Cardiac fibroblast (primary cell): ENCODE results near the gene RBM47.

ENCODE experiments used
- DNase-seq, 2 donors: peaks; one replicate each; pipeline versions ENCODE4 v3.0.0 to v3.0.0-alpha.2; 2010; ENCODE audit warnings: low read depth in 2 of 2
- H3K4me3 ChIP-seq, 2 donors: replicated peaks in 1 of 2; 1 replicate in 1 of 2; 2 replicates in 1 of 2; pipeline ENCODE4 v1.5.1; 2011; ENCODE audit warnings: low read depth in 2 of 2, low read length in 2 of 2, mild to moderate bottlenecking in 2 of 2, moderate library complexity in 1 of 2
- TF ChIP-seq, protein P1 (sequence below): IDR thresholded peaks from one replicate; pipeline ENCODE4 v1.5.1; 2011; ENCODE audit warnings: low read depth, mild to moderate bottlenecking, low read length, inconsistent platforms

Gene RBM47

DNA sequence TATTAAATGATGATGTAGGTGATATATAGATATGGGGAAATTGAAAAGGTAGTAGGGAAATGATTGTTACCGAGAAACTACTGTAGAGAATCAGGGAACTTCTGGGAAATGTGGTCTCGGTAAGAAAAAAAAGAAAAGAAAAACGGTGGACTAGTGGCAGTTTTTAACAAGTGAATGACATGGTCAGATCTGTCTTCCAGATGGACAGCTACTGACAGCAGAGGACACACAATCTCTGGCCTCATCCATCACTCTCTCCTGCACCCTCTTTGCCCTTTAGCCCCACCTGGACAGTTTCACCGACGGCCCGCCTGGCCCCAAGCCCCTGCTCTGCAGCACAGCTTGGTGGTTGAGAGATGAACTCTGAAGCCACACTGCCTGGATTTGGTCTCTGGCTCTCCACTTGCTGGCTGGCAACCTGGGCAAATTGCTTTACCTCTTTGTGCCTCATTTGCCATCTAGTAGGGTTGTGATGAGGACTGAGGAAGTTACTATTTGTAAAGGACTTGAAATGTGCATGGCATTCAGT is 23.4 kb downstream of the RBM47 start:
- DNase-seq = no peak
- H3K4me3 ChIP-seq = no peak overlapping the region
- TF ChIP-seq, protein P1, sequence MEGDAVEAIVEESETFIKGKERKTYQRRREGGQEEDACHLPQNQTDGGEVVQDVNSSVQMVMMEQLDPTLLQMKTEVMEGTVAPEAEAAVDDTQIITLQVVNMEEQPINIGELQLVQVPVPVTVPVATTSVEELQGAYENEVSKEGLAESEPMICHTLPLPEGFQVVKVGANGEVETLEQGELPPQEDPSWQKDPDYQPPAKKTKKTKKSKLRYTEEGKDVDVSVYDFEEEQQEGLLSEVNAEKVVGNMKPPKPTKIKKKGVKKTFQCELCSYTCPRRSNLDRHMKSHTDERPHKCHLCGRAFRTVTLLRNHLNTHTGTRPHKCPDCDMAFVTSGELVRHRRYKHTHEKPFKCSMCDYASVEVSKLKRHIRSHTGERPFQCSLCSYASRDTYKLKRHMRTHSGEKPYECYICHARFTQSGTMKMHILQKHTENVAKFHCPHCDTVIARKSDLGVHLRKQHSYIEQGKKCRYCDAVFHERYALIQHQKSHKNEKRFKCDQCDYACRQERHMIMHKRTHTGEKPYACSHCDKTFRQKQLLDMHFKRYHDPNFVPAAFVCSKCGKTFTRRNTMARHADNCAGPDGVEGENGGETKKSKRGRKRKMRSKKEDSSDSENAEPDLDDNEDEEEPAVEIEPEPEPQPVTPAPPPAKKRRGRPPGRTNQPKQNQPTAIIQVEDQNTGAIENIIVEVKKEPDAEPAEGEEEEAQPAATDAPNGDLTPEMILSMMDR = no peak

DNA sequence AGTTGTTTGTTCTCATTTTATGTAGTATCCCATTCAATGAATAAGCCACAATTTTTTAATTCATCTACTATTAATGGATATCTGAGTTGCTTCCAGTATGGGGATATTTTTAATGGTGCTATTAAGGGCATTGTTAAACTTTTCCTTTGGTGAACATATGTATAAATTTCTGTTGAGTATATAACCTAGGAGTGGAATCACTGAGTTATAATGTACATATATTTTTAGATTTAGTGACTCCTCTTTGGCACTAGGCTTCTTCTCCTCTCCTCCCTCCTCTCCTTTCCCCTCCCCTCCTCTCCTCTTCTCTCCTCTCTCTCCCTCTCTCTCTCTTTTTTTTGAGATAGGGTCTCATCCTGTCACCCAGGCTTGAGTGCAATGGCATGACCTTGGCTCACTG is 26.4 kb downstream of the RBM47 start:
- TF ChIP-seq, protein P1 = no peak
- H3K4me3 ChIP-seq = no peak overlapping the region
- DNase-seq = no peak

DNA sequence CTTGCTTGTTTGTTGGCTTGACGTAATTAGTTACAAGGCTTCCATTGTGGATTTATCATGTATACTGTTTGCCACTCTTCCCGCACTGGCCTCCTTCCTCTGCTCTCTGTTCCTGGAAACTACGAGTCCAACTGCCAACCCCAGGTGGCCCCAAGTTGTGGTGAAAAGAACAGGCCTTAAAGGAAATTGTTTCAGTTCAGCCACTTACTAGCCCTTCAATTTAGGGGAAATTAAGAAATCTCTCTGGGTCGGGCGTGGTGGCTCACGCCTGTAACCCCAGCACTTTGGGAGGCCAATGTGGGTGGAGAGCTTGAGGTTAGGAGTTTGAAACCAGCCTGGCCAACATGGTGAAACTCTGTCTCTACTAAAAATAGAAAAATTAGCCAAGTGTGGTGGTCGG is 28.0 kb downstream of the RBM47 start:
- no peak overlapping the region for H3K4me3 ChIP-seq
- no peak for DNase-seq
- TF ChIP-seq, protein P1 = no peak

DNA sequence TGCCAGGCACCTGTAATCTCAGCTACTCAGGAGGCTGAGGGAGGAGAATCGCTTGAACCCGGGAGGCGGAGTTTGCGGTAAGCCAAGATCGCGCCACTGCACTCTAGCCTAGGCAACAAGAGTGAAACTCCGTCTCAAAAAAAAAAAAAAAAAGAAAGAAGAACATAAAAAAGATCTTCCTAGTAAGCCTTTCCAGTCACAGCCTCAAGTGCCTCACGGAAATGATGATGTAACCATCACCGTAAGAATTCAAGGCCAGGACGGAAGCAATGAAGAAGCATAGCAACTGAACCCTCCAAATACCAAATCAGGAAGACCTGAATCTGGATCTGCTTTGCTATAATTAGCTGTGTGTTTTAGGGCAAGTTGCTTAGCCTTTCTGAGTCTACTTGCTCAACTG is 28.8 kb downstream of the RBM47 start:
- DNase-seq = no peak
- H3K4me3 ChIP-seq = no peak overlapping the region
- TF ChIP-seq, protein P1 = no peak

DNA sequence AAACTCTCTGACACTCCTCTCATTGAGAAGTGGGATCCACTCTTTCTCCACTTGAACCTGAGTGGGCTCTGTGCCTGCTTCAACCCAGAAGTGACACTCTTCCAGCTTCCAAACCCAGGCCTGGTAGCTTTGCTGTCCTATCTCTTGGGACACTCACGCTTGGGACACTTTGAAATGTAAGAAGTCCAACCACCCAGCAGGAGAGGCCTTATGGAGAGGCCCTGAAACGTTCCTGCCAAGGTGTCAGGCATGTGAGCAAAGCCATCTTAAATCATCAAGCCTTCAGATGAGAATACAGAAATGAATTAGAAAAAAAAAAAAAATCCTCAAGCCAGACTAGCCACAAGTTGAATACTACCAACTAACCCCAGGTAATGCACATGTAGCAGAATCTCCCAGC is 30.2 kb downstream of the RBM47 start:
- no peak overlapping the region for H3K4me3 ChIP-seq
- TF ChIP-seq, protein P1 = no peak
- no peak for DNase-seq

DNA sequence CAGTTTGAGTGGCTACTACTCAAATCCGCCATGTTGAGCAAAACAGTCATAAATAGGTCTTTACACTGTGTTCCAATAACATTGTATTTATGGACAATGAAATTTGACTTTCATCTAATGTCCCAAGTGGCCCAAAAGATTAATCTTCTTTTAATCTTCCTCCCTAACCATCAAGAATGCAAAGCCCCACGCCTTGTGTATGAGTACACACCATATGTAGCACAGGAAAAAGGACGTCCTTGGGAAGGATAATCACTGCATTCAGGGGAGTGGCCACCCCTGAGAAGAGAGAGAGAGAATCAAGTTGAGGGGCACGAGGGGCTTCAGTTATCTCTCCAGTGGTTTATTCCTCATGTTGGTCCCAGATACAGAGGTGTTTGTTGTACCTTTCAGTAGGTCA is 33.1 kb downstream of the RBM47 start:
- DNase-seq = no peak
- H3K4me3 ChIP-seq = no peak overlapping the region
- TF ChIP-seq, protein P1 = no peak

DNA sequence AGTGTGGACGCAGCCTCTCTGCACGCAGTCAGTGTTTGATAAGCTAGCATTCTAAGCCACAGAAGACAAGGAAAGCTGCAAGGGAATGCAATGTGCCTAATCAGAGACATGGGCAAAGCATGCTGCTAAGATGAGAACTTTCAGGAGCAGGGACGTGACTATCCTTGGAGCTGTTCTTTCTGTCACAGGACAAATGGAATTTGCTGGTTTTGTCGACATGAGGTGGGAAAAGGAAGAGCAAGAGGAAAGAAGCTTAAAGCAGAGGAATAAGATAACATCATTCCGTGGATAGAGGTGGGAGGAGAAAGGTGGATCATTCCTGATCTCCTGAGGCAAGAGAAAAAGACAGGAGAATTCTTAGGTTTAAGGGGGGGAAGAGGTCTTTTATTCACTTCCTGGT is 33.7 kb downstream of the RBM47 start:
- TF ChIP-seq, protein P1 = no peak
- no peak for DNase-seq
- no peak overlapping the region for H3K4me3 ChIP-seq
